ENCODE data around the gene FER. TPM values are rescaled to one million over a fixed set of nuclear protein-coding genes. Genes with fewer than 3 reads are reported as not detected.

Gene FER
- 71.6 TPM for total RNA-seq

GRCh38 chr5:108747774-108748400, at the start of gene FER:
TSS of gene FER (plus strand) at chr5:108747897. CDS start at chr5:108798183, 50,286 bp downstream.

